K562 (cell line): ENCODE data around the gene HOXC11. TPM values are rescaled to one million over a fixed set of nuclear protein-coding genes. Genes with fewer than 3 reads are reported as not detected.

ENCODE experiments used
- ATAC-seq: fragments of 200-7000 bp; cut with Tn5 transposase; 3 replicates; pipeline ENCODE4 v1.9.1; 2020; ENCODE audit warnings: moderate library complexity
- BruUV-seq: library from RNA; stranded (reverse); fragments of 400-500 nt; replicated peaks from 2 replicates; lab custom pipeline; 2021; lab: Mats Ljungman, UMichigan
- CTCF ChIA-PET: fragments of 300-600 bp; formaldehyde crosslinking; extraction: SDS; loops from one replicate; lab custom pipeline; 2021; ENCODE audit warnings: low intra/inter-chr PET ratio; lab: Yijun Ruan, JAX
- POLR2A ChIA-PET: fragments of 300-600, 350-650 bp; sonication (Branson Sonifier 250); formaldehyde crosslinking; extraction: SDS; loops from one replicate; lab custom pipeline; 2021; ENCODE audit warnings: antibody characterized with exemption, inconsistent platforms; lab: Yijun Ruan, JAX
- DNase-seq, 4 experiments: peaks; one replicate each; pipeline versions ENCODE4 v3.0.0 to v3.0.0-alpha.2; 2011 to 2018; ENCODE audit warnings: low spot score in 3 of 4, mixed read lengths in 3 of 4; ENCODE audit errors: extremely low read depth in 1 of 4
- FAIRE-seq: peaks from 2 replicates; lab custom pipeline; 2011; peaks lifted over from hg19 to GRCh38; lab: Jason Lieb, UNC
- H2AFZ ChIP-seq: 2 replicates; pipeline ENCODE4 v1.6.0; 2011; ENCODE audit warnings: low read depth, low read length, control low read depth, inconsistent platforms
- H3K27ac ChIP-seq: fragments of 200-600 bp; 3 replicates; pipeline ENCODE4 v1.8.0; 2011; ENCODE audit warnings: low read depth, mild to moderate bottlenecking, control low read depth, inconsistent platforms, low read length, moderate library complexity, mixed read lengths; ENCODE audit errors: extremely low read depth
- H3K27me3 ChIP-seq, 2 experiments: fragments of 300-600 bp in 1 of 2; 2 replicates in 1 of 2; 3 replicates in 1 of 2; pipeline versions ENCODE4 v1.6.0 to v1.8.0; 2011; ENCODE audit warnings: inconsistent platforms in 2 of 2, low read length in 2 of 2, mild to moderate bottlenecking in 1 of 2, mixed read lengths in 1 of 2, moderate library complexity in 1 of 2; ENCODE audit not compliant: control insufficient read depth in 2 of 2, insufficient read depth in 2 of 2
- H3K36me3 ChIP-seq: fragments of 300-600 bp; 3 replicates; pipeline ENCODE4 v1.8.0; 2011; ENCODE audit warnings: mild to moderate bottlenecking, low read length, inconsistent platforms; ENCODE audit not compliant: control insufficient read depth, insufficient read depth
- H3K4me1 ChIP-seq, 2 experiments: fragments of 200-600 bp in 1 of 2; replicated peaks in 1 of 2; 2 replicates in 1 of 2; 3 replicates in 1 of 2; pipeline versions ENCODE4 v1.5.1 to v1.8.0; 2011; ENCODE audit warnings: inconsistent platforms in 2 of 2, low read length in 2 of 2, mild to moderate bottlenecking in 1 of 2, mixed read lengths in 1 of 2, moderate library complexity in 1 of 2; ENCODE audit not compliant: control insufficient read depth in 2 of 2, insufficient read depth in 2 of 2
- H3K4me2 ChIP-seq: 2 replicates; pipeline ENCODE4 v1.6.1; 2011; ENCODE audit warnings: low read length, control low read depth, inconsistent platforms, mixed read lengths; ENCODE audit not compliant: insufficient read depth
- H3K4me3 ChIP-seq: fragments of 200-600 bp; sonication (generic), shearing (Covaris generic); 2 replicates; pipeline ENCODE4 v1.5.1; 2016; ENCODE audit warnings: control low read depth, inconsistent platforms
- H3K79me2 ChIP-seq: fragments of 200-600 bp; 3 replicates; pipeline ENCODE4 v1.8.0; 2011; ENCODE audit warnings: low read length, inconsistent platforms; ENCODE audit not compliant: control insufficient read depth, insufficient read depth
- H3K9ac ChIP-seq, 2 experiments: 2 replicates each; pipeline versions ENCODE4 v1.6.0 to v1.6.1; 2011; ENCODE audit warnings: low read depth in 2 of 2, low read length in 2 of 2, control low read depth in 1 of 2, inconsistent platforms in 1 of 2, mild to moderate bottlenecking in 1 of 2, mixed read lengths in 1 of 2; ENCODE audit not compliant: insufficient read depth in 1 of 2
- H3K9me1 ChIP-seq: one replicate; pipeline ENCODE4 v1.6.0; 2011; ENCODE audit warnings: inconsistent platforms, mild to moderate bottlenecking, low read length, moderate library complexity; ENCODE audit not compliant: control insufficient read depth, insufficient read depth
- H3K9me3 ChIP-seq: replicated peaks from 2 replicates; pipeline ENCODE4 v1.5.1; 2011; ENCODE audit warnings: low read depth, low read length, inconsistent platforms; ENCODE audit not compliant: control insufficient read depth, insufficient read depth
- H4K20me1 ChIP-seq: replicated peaks from 2 replicates; pipeline ENCODE4 v1.6.1; 2011; ENCODE audit warnings: low read length, inconsistent platforms, mixed read lengths; ENCODE audit not compliant: control insufficient read depth, insufficient read depth
- CGGBP1 ChIP-seq: fragments of 250-450 bp; sonication (Bioruptor Pico); IDR thresholded peaks from 2 replicates; pipeline ENCODE4 v1.9.0; 2021; ENCODE audit warnings: mild to moderate bottlenecking
- CHCHD3 ChIP-seq: fragments of 250-450 bp; sonication (Bioruptor Pico); IDR thresholded peaks from 2 replicates; pipeline ENCODE4 v2.1.2; 2022; ENCODE audit warnings: mild to moderate bottlenecking
- CTBP1 ChIP-seq: fragments of 450-650 bp; IDR thresholded peaks from 2 replicates; pipeline ENCODE4 v1.6.1; 2016; ENCODE audit warnings: borderline replicate concordance
- CXXC5 ChIP-seq: fragments of 250-450 bp; sonication (Bioruptor Pico); IDR thresholded peaks from 2 replicates; pipeline ENCODE4 v1.8.0; 2022; ENCODE audit warnings: inconsistent platforms, mild to moderate bottlenecking, moderate library complexity
- DMBX1 ChIP-seq: fragments of 250-450 bp; sonication (Bioruptor Pico); IDR thresholded peaks from 2 replicates; pipeline ENCODE4 v1.8.0; 2022; ENCODE audit warnings: inconsistent platforms, mild to moderate bottlenecking, moderate library complexity, borderline replicate concordance
- NFRKB ChIP-seq: fragments of 450-650 bp; IDR thresholded peaks from 2 replicates; pipeline ENCODE4 v1.6.1; 2016; ENCODE audit warnings: low read depth
- NR4A1 ChIP-seq, 2 experiments: fragments of 250-450 bp in 1 of 2; fragments of 450-650 bp in 1 of 2; sonication (Bioruptor Pico) in 1 of 2; IDR thresholded peaks; 2 replicates each; pipeline versions ENCODE4 v1.4.0 to v1.6.1; 2016 to 2020; ENCODE audit warnings: mild to moderate bottlenecking in 2 of 2, missing compliant biosample characterization in 1 of 2, missing genetic modification characterization in 1 of 2, moderate library complexity in 1 of 2
- PTRF ChIP-seq: fragments of 450-650 bp; IDR thresholded peaks from 2 replicates; pipeline ENCODE4 v1.6.1; 2016; ENCODE audit warnings: mild to moderate bottlenecking, missing genetic modification characterization, missing compliant biosample characterization
- RB1 ChIP-seq: fragments of 450-650 bp; IDR thresholded peaks from 2 replicates; pipeline ENCODE4 v1.6.1; 2017; ENCODE audit warnings: low read depth, mild to moderate bottlenecking
- RHOXF2B ChIP-seq: fragments of 250-450 bp; sonication (Bioruptor Pico); conservative IDR thresholded peaks from 2 replicates; pipeline ENCODE4 v1.5.1; 2021
- TAF1 ChIP-seq: IDR thresholded peaks from 2 replicates; pipeline ENCODE4 v1.6.1; 2011; ENCODE audit warnings: mild to moderate bottlenecking, low read length, moderate library complexity; ENCODE audit not compliant: insufficient read depth, control insufficient read depth, severe bottlenecking; ENCODE audit errors: extremely low read depth
- ZBTB1 ChIP-seq: sonication (generic); formaldehyde crosslinking; IDR thresholded peaks from 2 replicates; pipeline ENCODE4 v1.8.1; 2023; ENCODE audit warnings: missing genetic modification reagents, low read depth, mild to moderate bottlenecking, borderline replicate concordance
- ZNF408 ChIP-seq: fragments of 250-450 bp; sonication (Bioruptor Pico); IDR thresholded peaks from 2 replicates; pipeline ENCODE4 v1.4.0; 2020; ENCODE audit warnings: low read depth, mild to moderate bottlenecking, moderate library complexity
- ZNF445 ChIP-seq: fragments of 250-450 bp; sonication (Bioruptor Pico); IDR thresholded peaks from 2 replicates; pipeline ENCODE4 v1.4.0; 2020; ENCODE audit warnings: low read depth, mild to moderate bottlenecking, moderate library complexity
- ZNF589 ChIP-seq: fragments of 200-800 bp; sonication (Bioruptor generic); IDR thresholded peaks from 2 replicates; pipeline ENCODE4 v1.6.1; 2016; ENCODE audit warnings: low read depth, missing genetic modification characterization, missing compliant biosample characterization
- WGBS: fragments of 100-300 bp; shearing (Covaris generic); methylation state at CpG from one replicate; pipeline ENCODE4 v1.1.6; 2016; ENCODE audit warnings: low coverage, mixed read lengths; ENCODE audit not compliant: insufficient coverage; ENCODE audit errors: missing lambda C conversion rate; 5-methylcytosine and 5-hydroxymethylcytosine counted together
- in situ Hi-C: fragments of 300-500 bp; cut with MboI; formaldehyde crosslinking; loops from 4 replicates; pipeline ENCODE4 v1.15.0; 2018; ENCODE audit warnings: inconsistent platforms, mixed read lengths
- intact Hi-C: fragments of 100-400 bp; cut with micrococcal nuclease; formaldehyde crosslinking; loops from 2 replicates; pipeline ENCODE4 v1.14.2; 2022
- polyA plus RNA-seq, 8 experiments: library from polyadenylated mRNA; depleted of rRNA in 4 of 8; stranded (reverse) in 5 of 8; unstranded in 3 of 8; fragments of >200 nt; fragmentation: Nextera tagmentation in 2 of 8; fragmentation: Illumina TruSeq in 1 of 8; extraction: Ambion mirVana in 2 of 8; extraction: Trizol in 1 of 8; gene quantifications; 2 replicates each; pipeline versions ENCODE4 v1.2.1 to v1.2.3, GENCODE V29; 2011 to 2014; ENCODE audit warnings: inconsistent platforms in 1 of 8, missing spikeins in 1 of 8
- total RNA-seq, 7 experiments: library from RNA; depleted of rRNA in 6 of 7; stranded (reverse); fragments of >200 nt in 6 of 7; fragmentation: Illumina TruSeq in 2 of 7; extraction: Trizol in 2 of 7; gene quantifications; 2 replicates each; pipeline versions ENCODE4 v1.2.1 to v1.2.3, GENCODE V29; 2011 to 2021; ENCODE audit warnings: low replicate concordance in 1 of 7
- TF ChIP-seq, protein P1 (sequence below): fragments of 200-800 bp; sonication (Bioruptor generic); IDR thresholded peaks from 2 replicates; pipeline ENCODE4 v1.6.1; 2017; ENCODE audit warnings: missing genetic modification characterization, missing compliant biosample characterization
- TF ChIP-seq, protein P2 (sequence below): fragments of 250-450 bp; sonication (Bioruptor Pico); IDR thresholded peaks from 2 replicates; pipeline ENCODE4 v1.5.1; 2021; ENCODE audit warnings: mild to moderate bottlenecking

The HOXC11 gene
- total and polyA plus RNA-seq, 9 of the 15 experiments (the other 6 are each of a cell fraction or from before 2014, with no cell fraction given): not detected

DNA sequence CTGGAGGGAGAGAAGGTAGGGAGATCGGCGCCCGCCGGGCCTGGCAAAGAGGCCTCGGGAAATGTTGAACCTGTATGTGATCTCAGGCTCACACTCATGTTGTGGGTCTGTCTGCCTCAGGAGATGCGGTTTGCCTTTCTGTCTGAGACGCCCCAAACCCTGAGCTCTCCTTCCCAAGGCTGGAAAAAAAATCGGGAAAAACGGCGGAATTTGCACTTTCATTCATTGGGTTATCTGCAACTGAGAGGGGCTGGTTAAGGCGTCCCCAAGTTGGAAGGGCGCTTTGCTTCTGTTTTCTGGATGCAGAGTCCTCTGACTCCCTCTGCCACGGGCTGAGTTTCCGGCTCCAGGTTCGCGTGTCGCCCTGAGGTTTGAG lies 22.1 kb downstream of the HOXC11 start (continued):
- TF ChIP-seq RHOXF2B (CRISPR knock-in tag) (no peak), DMBX1 (CRISPR knock-in tag) (no peak), NR4A1 (CRISPR knock-in tag; IDR thresholded peaks at IDR 0.05) (no peak), NR4A1 (tag; IDR thresholded peaks at IDR 0.05) (no peak), RB1 (no peak)
- TF ChIP-seq, protein P1, sequence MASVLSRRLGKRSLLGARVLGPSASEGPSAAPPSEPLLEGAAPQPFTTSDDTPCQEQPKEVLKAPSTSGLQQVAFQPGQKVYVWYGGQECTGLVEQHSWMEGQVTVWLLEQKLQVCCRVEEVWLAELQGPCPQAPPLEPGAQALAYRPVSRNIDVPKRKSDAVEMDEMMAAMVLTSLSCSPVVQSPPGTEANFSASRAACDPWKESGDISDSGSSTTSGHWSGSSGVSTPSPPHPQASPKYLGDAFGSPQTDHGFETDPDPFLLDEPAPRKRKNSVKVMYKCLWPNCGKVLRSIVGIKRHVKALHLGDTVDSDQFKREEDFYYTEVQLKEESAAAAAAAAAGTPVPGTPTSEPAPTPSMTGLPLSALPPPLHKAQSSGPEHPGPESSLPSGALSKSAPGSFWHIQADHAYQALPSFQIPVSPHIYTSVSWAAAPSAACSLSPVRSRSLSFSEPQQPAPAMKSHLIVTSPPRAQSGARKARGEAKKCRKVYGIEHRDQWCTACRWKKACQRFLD (CRISPR knock-in tag): 0 out of 2 replicates have a peak, but pooled peaks have one; percentile 25

- ChIA-PET POLR2A (interaction anchor here (0.5 to 1.9 kb wide), 6 partner anchors 24 to 404 kb away, joined by 3 to 4 read pairs (median 3); no protein-coding TSS in a partner anchor), CTCF (no interaction called here)
- Histone ChIP-seq H3K9ac (peak overlapping the region; percentile 87 to 96), H3K27ac (peak overlapping the region; percentile 94), H3K27me3 (peaks cover 0 to 8% of the 10 kb centered on the region in 2 experiments; a peak in 2 of 5 replicates), H3K9me3 (no peaks in the 10 kb centered on the region), H3K9me1 (no peaks in the 10 kb centered on the region), H3K79me2 (peaks cover 39% of the 10 kb centered on the region), H3K4me1 (peaks cover 31 to 73% of the 10 kb centered on the region in 2 experiments), H2AFZ (peak overlapping the region; percentile 93), H3K4me2 (peak overlapping the region; percentile 92), H3K36me3 (no peaks in the 10 kb centered on the region), H3K4me3 (peak overlapping the region; percentile 61), H4K20me1 (no peaks in the 10 kb centered on the region)
- FAIRE-seq: peak; percentile 88
- BruUV-seq: no TSS peak
- peak; percentile 79 for ATAC-seq
- DNase-seq: peak; percentile 80 to 90 (median 86)
- in situ Hi-C loops: no loop called here
- WGBS: under 1% methylated on average over 38 of the region's 48 CpGs
- intact Hi-C loops: no loop called here
- TF ChIP-seq CXXC5 (CRISPR knock-in tag) (peak; percentile 84), TAF1 (peak; percentile 80), ZNF445 (CRISPR knock-in tag) (no peak), ZNF408 (CRISPR knock-in tag) (no peak), CTBP1 (peak; percentile 66; the same call in 1 of the 2 replicates), ZNF589 (CRISPR knock-in tag) (no peak), ZBTB1 (CRISPR knock-in tag) (0 out of 2 replicates have a peak, but pooled peaks have one; percentile 34), NFRKB (peak; percentile 92; the same call in 1 of the 2 replicates), CHCHD3 (CRISPR knock-in tag) (no peak), CGGBP1 (no peak), PTRF (tag) (no peak)
- TF ChIP-seq, protein P2, sequence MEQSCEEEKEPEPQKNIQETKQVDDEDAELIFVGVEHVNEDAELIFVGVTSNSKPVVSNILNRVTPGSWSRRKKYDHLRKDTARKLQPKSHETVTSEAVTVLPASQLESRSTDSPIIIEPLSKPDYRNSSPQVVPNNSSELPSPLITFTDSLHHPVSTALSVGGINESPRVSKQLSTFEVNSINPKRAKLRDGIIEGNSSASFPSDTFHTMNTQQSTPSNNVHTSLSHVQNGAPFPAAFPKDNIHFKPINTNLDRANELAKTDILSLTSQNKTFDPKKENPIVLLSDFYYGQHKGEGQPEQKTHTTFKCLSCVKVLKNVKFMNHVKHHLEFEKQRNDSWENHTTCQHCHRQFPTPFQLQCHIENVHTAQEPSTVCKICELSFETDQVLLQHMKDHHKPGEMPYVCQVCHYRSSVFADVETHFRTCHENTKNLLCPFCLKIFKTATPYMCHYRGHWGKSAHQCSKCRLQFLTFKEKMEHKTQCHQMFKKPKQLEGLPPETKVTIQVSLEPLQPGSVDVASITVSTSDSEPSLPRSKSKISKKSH: no peak
These were observed 22.7 kb downstream of the HOXC11 start for GRCh38 chr12:53995378-53996239.
